Measurements from ENCODE around the gene CNNM4.

DNA sequence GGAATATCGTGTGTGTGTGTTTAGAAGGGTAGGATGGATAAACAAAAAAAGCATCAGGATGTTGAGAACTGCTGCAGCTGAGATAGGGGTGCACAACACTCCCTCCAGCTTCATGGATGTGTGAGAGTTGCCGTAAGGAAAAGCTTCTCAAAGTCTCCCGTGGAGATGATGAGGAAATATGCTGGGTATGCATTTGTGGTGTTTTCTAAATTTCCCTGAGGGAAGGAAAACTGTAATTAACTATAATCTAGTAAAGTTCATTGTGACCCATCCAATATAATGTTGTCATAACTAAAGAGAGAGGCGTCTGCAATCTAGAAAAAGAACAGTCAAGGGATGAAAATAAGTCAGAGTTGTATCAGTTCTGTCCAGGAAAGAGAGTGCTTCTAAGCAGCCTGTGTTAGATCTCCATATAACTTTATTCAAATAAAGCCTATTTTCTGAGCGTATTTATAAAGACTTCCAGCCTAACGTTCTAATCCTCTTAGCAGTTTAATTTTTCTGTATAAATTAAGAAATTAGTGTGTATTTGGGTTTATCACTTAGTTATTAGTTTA, 13.6 kb upstream of the CNNM4 start:
- TF ChIP-seq, protein P1, sequence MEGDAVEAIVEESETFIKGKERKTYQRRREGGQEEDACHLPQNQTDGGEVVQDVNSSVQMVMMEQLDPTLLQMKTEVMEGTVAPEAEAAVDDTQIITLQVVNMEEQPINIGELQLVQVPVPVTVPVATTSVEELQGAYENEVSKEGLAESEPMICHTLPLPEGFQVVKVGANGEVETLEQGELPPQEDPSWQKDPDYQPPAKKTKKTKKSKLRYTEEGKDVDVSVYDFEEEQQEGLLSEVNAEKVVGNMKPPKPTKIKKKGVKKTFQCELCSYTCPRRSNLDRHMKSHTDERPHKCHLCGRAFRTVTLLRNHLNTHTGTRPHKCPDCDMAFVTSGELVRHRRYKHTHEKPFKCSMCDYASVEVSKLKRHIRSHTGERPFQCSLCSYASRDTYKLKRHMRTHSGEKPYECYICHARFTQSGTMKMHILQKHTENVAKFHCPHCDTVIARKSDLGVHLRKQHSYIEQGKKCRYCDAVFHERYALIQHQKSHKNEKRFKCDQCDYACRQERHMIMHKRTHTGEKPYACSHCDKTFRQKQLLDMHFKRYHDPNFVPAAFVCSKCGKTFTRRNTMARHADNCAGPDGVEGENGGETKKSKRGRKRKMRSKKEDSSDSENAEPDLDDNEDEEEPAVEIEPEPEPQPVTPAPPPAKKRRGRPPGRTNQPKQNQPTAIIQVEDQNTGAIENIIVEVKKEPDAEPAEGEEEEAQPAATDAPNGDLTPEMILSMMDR (conservative IDR thresholded peaks at IDR 0.05) = no peak
- TF ChIP-seq ZFX (IDR thresholded peaks at IDR 0.05) = no peak
